Effector memory CD8-positive, alpha-beta T cell (primary cell): ENCODE results near the gene ETF1.
"Not testable (repeated sequence)": the region's sequence is repeated elsewhere in the genome, so short reads cannot be mapped to it uniquely, and the experiment has no call there.

Experiments used
- ATAC-seq: fragments of 150-1000 bp; cut with Tn5 transposase; replicated peaks from 2 replicates; pipeline ENCODE4 v1.10.0; 2021; ENCODE audit warnings: mild to moderate bottlenecking, moderate library complexity
- DNase-seq, 3 experiments: peaks; one replicate each; pipeline ENCODE4 v3.0.0; 2021
- H3K27ac Mint-ChIP-seq, 2 donors: one replicate each; pipeline ENCODE4 v1.8.0; 2022; ENCODE audit warnings: mild to moderate bottlenecking in 2 of 2, mixed read lengths in 2 of 2, moderate library complexity in 2 of 2
- H3K27me3 Mint-ChIP-seq, 2 donors: one replicate each; pipeline ENCODE4 v1.8.0; 2022; ENCODE audit warnings: mixed read lengths in 2 of 2
- H3K36me3 Mint-ChIP-seq: one replicate; pipeline ENCODE4 v1.8.0; 2022; ENCODE audit warnings: mild to moderate bottlenecking, moderate library complexity, mixed read lengths; ENCODE audit not compliant: insufficient read depth
- H3K4me1 Mint-ChIP-seq, 2 donors: one replicate each; pipeline ENCODE4 v1.8.0; 2022; ENCODE audit warnings: low read depth in 2 of 2, mixed read lengths in 2 of 2
- H3K4me3 Mint-ChIP-seq, 2 donors: one replicate each; pipeline ENCODE4 v1.8.0; 2022; ENCODE audit warnings: mild to moderate bottlenecking in 2 of 2, mixed read lengths in 2 of 2, moderate library complexity in 2 of 2
- H3K9me3 Mint-ChIP-seq, 2 donors: one replicate each; pipeline ENCODE4 v1.8.0; 2022; ENCODE audit warnings: mixed read lengths in 2 of 2

The ETF1 gene

GRCh38 chr5:138488481-138488945 lies 54.5 kb downstream of the ETF1 start:
- Mint-ChIP-seq H3K27me3 (peaks cover 16 to 30% of the 10 kb centered on the region in 2 donors), H3K4me1 (peaks cover 11 to 15% of the 10 kb centered on the region in 2 donors), H3K27ac (no peak overlapping the region), H3K9me3 (no peaks in the 10 kb centered on the region), H3K4me3 (no peak overlapping the region), H3K36me3 (peaks cover 6% of the 10 kb centered on the region)
- DNase-seq (no peak), ATAC-seq (no peak)

DNA sequence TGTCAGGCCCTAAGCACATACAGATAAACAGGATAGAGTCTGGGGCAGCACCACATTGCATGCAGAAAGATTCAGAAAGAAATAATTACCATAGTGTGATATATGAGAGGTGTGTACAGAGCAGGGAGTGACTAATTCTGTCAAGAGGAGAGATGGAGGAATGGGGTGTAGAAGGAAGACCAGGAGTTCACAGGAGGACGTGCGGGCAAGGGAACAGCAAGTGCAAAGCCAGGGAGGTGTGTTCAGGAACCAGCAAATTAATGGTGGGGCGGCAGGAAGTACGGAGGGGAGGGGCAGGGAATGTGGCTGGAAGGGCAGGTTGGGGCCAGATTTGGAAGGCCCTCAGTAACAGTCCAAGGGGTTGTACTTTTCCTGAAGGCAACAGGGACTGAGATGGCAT lies 60.4 kb downstream of the ETF1 start:
- H3K9me3 Mint-ChIP-seq, result no peaks in the 10 kb centered on the region
- peaks cover 13 to 15% of the 10 kb centered on the region in 2 donors for H3K27me3 Mint-ChIP-seq
- no peaks in the 10 kb centered on the region for H3K4me1 Mint-ChIP-seq
- ATAC-seq (no peak), DNase-seq (no peak)
- no peak overlapping the region for H3K27ac Mint-ChIP-seq
- no peak overlapping the region for H3K4me3 Mint-ChIP-seq
- peaks cover 3% of the 10 kb centered on the region for H3K36me3 Mint-ChIP-seq

- DNase-seq (no peak), ATAC-seq (no peak)
- Mint-ChIP-seq H3K4me1 (no peaks in the 10 kb centered on the region), H3K4me3 (no peak overlapping the region), H3K36me3 (no peaks in the 10 kb centered on the region), H3K27ac (no peak overlapping the region), H3K9me3 (no peaks in the 10 kb centered on the region), H3K27me3 (peaks cover 21 to 40% of the 10 kb centered on the region in 2 donors)
Measured at GRCh38 chr5:138476918-138477317, 66.1 kb downstream of the ETF1 start.

DNA sequence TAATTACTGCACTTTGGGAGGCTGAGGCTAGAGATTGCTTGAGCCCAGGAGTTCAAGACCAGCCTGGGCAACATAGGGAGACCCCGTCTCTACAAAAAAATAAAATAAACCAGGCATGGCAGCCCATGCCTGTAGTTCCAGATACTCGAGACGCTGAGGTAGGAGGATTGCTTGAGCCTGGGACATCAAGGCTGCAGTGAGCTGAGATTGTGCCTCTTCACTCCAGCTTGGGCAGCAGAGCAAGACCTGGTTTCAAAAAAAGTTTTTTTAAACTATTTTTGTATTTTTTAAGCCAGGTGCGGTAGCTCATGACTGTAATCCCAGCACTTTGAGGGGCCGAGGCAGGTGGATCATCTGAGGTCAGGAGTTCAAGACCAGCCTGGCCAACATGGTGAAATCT lies 69.9 kb downstream of the ETF1 start:
- not testable (repeated sequence) for H3K9me3 Mint-ChIP-seq, H3K4me1 Mint-ChIP-seq, H3K4me3 Mint-ChIP-seq, H3K36me3 Mint-ChIP-seq, H3K27ac Mint-ChIP-seq, DNase-seq, ATAC-seq
- H3K27me3 Mint-ChIP-seq, result peaks cover 16 to 28% of the 10 kb centered on the region in 2 donors

DNA sequence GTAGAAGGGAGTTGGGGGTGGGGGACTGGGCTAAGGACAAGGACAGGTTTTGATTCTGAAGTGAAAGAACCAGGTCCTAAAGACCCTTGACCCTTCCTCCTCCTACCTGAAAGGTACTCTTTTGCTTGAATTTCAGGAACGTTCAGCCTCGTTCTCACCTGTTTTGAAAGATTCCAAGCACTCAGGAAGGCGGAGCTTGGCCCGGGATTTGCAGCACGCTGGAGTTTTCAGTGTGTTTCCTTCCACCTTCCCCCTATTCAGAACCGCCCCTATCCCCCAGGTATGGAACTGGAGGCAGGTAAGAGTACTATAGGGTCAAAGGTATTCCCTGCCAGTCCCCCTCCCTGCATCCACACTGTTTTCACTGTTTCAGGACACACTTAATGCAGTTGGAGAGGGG lies 70.7 kb downstream of the ETF1 start:
- Mint-ChIP-seq H3K27ac (no peak overlapping the region), H3K4me1 (peaks cover 6 to 9% of the 10 kb centered on the region in 2 donors), H3K27me3 (peaks cover 15 to 25% of the 10 kb centered on the region in 2 donors), H3K36me3 (peaks cover 16% of the 10 kb centered on the region), H3K4me3 (no peak overlapping the region), H3K9me3 (no peaks in the 10 kb centered on the region)
- DNase-seq (no peak), ATAC-seq (no peak)

GRCh38 chr5:138471052-138471361 lies 72.0 kb downstream of the ETF1 start:
- no peak overlapping the region for H3K27ac Mint-ChIP-seq
- peaks cover 16% of the 10 kb centered on the region in 2 donors for H3K4me1 Mint-ChIP-seq
- no peaks in the 10 kb centered on the region for H3K9me3 Mint-ChIP-seq
- no peak for ATAC-seq
- H3K4me3 Mint-ChIP-seq, result no peak overlapping the region
- peaks cover 10 to 12% of the 10 kb centered on the region in 2 donors for H3K27me3 Mint-ChIP-seq
- no peak for DNase-seq
- H3K36me3 Mint-ChIP-seq, result peaks cover 27% of the 10 kb centered on the region

DNA sequence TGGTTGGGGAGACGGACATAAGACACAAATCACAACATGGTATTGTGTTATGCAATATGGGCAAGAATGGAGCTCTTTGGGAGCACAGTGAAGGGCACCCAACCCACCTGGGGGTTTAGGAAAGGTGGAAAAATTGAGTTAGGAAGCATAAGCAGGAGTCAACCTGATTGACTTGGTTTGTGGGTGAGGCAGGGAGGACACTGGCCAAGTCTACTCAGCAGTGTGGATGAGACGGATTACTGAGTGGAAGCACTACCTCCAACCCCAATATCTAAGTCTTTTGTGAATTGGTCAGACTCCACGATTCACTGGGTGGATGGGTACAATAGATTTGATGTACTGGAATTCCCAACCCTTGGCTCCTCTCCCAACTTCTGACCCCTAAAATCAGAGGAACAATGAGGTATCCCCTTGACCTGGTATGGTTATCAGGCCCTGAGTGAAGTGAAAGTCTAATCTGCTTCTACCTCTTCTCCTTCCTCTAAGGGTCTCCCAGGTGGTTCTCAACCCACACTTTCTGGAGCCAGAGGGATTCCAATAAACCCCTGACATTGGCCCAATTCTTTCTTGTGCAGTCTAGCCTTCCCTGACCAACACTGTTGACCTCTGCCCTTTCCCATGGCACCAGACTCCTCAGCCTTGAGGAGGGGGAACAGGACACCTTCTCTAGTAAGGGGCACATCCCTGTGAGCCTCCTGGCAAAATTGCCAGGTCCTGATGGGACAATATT lies 72.5 kb downstream of the ETF1 start:
- Mint-ChIP-seq H3K4me3 (no peak overlapping the region), H3K27ac (no peak overlapping the region), H3K4me1 (peaks cover 16% of the 10 kb centered on the region in 2 donors), H3K36me3 (peaks cover 31% of the 10 kb centered on the region), H3K27me3 (peaks cover 6 to 8% of the 10 kb centered on the region in 2 donors), H3K9me3 (no peaks in the 10 kb centered on the region)
- no peak for ATAC-seq
- DNase-seq, result no peak

GRCh38 chr5:138469540-138470321 lies 73.3 kb downstream of the ETF1 start:
- peaks cover 0 to 1% of the 10 kb centered on the region in 2 donors for H3K27me3 Mint-ChIP-seq
- ATAC-seq, result no peak
- no peak for DNase-seq
- peaks cover 16% of the 10 kb centered on the region in 2 donors for H3K4me1 Mint-ChIP-seq
- no peak overlapping the region for H3K27ac Mint-ChIP-seq
- no peaks in the 10 kb centered on the region for H3K9me3 Mint-ChIP-seq
- H3K36me3 Mint-ChIP-seq, result peaks cover 39% of the 10 kb centered on the region
- H3K4me3 Mint-ChIP-seq, result no peak overlapping the region

DNA sequence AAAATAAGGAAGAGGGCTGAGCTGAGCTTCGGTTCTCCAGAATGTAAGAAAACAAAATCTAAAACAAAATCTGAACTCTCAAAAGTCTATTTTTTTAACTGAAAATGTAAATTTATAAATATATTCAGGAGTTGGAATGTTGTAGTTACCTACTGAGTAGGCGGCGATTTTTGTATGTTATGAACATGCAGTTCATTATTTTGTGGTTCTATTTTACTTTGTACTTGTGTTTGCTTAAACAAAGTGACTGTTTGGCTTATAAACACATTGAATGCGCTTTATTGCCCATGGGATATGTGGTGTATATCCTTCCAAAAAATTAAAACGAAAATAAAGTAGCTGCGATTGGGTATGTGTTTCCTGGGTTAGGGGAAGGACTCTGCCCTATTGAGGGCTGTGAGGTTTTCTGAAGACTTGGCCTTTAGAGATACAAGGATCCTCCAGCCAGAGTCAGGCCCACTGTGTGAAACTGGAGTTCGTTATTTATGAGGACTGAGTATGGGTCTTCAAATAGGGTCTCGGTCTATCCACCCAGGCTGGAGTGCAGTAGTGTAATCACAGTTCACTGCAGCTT lies 74.0 kb downstream of the ETF1 start:
- Mint-ChIP-seq H3K4me1 (peaks cover 16% of the 10 kb centered on the region in 2 donors), H3K36me3 (peaks cover 41% of the 10 kb centered on the region), H3K4me3 (no peak overlapping the region), H3K27me3 (no peaks in the 10 kb centered on the region), H3K9me3 (no peaks in the 10 kb centered on the region), H3K27ac (no peak overlapping the region)
- DNase-seq (no peak), ATAC-seq (no peak)

DNA sequence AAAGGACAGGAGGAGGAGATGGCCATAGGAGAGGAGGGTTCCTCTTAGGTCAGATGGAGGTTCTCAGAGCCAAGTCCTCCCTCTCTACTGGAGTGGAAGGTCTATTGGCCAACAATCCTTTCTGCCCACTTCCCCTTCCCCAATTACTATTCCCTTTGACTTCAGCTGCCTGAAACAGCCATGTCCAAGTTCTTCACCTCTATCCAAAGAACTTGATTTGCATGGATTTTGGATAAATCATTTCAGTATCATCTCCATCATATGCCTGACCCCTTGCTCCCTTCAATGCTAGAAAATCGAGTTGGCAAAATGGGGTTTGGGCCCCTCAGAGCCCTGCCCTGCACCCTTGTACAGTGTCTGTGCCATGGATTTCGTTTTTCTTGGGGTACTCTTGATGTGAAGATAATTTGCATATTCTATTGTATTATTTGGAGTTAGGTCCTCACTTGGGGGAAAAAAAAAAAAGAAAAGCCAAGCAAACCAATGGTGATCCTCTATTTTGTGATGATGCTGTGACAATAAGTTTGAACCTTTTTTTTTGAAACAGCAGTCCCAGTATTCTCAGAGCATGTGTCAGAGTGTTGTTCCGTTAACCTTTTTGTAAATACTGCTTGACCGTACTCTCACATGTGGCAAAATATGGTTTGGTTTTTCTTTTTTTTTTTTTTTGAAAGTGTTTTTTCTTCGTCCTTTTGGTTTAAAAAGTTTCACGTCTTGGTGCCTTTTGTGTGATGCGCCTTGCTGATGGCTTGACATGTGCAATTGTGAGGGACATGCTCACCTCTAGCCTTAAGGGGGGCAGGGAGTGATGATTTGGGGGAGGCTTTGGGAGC lies 74.7 kb downstream of the ETF1 start:
- no peaks in the 10 kb centered on the region for H3K9me3 Mint-ChIP-seq
- H3K27me3 Mint-ChIP-seq, result no peaks in the 10 kb centered on the region
- H3K27ac Mint-ChIP-seq, result peak overlapping the region in 1 of 2 donors; percentile 58
- peak overlapping the region; percentile 83 to 84 for H3K4me3 Mint-ChIP-seq
- H3K36me3 Mint-ChIP-seq, result peaks cover 48% of the 10 kb centered on the region
- DNase-seq (no peak), ATAC-seq (no peak)
- peaks cover 16% of the 10 kb centered on the region in 2 donors for H3K4me1 Mint-ChIP-seq

GRCh38 chr5:138467711-138468132 lies 75.3 kb downstream of the ETF1 start:
- DNase-seq (no peak), ATAC-seq (no peak)
- Mint-ChIP-seq H3K36me3 (peaks cover 50% of the 10 kb centered on the region), H3K27ac (peak overlapping the region; percentile 58 to 59), H3K4me1 (peaks cover 16% of the 10 kb centered on the region in 2 donors), H3K9me3 (no peaks in the 10 kb centered on the region), H3K27me3 (no peaks in the 10 kb centered on the region), H3K4me3 (peak overlapping the region; percentile 83 to 84)

- Mint-ChIP-seq H3K36me3 (peaks cover 50% of the 10 kb centered on the region), H3K4me1 (peaks cover 16% of the 10 kb centered on the region in 2 donors), H3K27ac (peak overlapping the region; percentile 68 to 94), H3K4me3 (peak overlapping the region; percentile 83 to 84), H3K9me3 (no peaks in the 10 kb centered on the region), H3K27me3 (no peaks in the 10 kb centered on the region)
- DNase-seq, result no peak
- no peak for ATAC-seq
Measured at GRCh38 chr5:138466900-138467710, 75.9 kb downstream of the ETF1 start.
